ENCODE measurements around the gene CTSA. TPM values are rescaled to one million over a fixed set of nuclear protein-coding genes. Genes with fewer than 3 reads are reported as not detected.

Gene CTSA
- total RNA-seq, 1 experiment from 2014 or later, result 109 TPM

GRCh38 chr20:45897692-45898091 lies 6.6 kb downstream of the CTSA start:
- Histone ChIP-seq H3K4me1 (ENCODE audit: control insufficient read depth in 1 of 2, insufficient read depth in 2 of 2, low read length in 2 of 2) (peaks cover 0 to under 1% of the 10 kb centered on the region in 2 experiments; a peak in 1 of 4 replicates), H3K9me3 (ENCODE audit: control insufficient read depth in 1 of 2, insufficient read depth in 1 of 2, low read depth in 1 of 2, low read length in 2 of 2) (no peaks in the 10 kb centered on the region), H3K4me3 (replicated peaks in 1 of 2; ENCODE audit: low read depth in 1 of 2, low read length in 2 of 2) (no peak overlapping the region), H4K20me1 (ENCODE audit: insufficient read depth) (no peaks in the 10 kb centered on the region), H3K27ac (ENCODE audit: low read depth, low read length) (no peak overlapping the region), H3K9ac (ENCODE audit: low read length) (no peak overlapping the region), H3K79me2 (ENCODE audit: insufficient read depth, low read length) (no peaks in the 10 kb centered on the region), H3K4me2 (ENCODE audit: low read length) (no peak overlapping the region), H3K9me2 (ENCODE audit: insufficient read depth) (no peaks in the 10 kb centered on the region), H2AFZ (ENCODE audit: low read depth, low read length, poor library complexity, severe bottlenecking) (no peak overlapping the region), H3K27me3 (ENCODE audit: insufficient read depth, low read length) (no peaks in the 10 kb centered on the region), H3K36me3 (ENCODE audit: control insufficient read depth in 1 of 2, insufficient read depth in 2 of 2, low read length in 2 of 2) (peaks cover 6 to 18% of the 10 kb centered on the region in 2 experiments; a peak in 3 of 4 replicates)
- ChIA-PET POLR2A (no interaction called here), CTCF (no interaction called here), RAD21 (ENCODE audit: low non-redundant PET in 1 of 2, low total read pairs in 2 of 2, uncharacterized antibody in 2 of 2, unreplicated experiment in 2 of 2) (no interaction called here)
- TF ChIP-seq SP1 (IDR thresholded peaks at IDR 0.05; ENCODE audit: low read depth), result no peak
- TF ChIP-seq EZH2 (IDR thresholded peaks at IDR 0.05), result no peak
- no peak for TF ChIP-seq JUND (IDR thresholded peaks at IDR 0.05)
- no peak for TF ChIP-seq ZNF274 (IDR thresholded peaks at IDR 0.05; ENCODE audit: low read depth, low read length)
- no peak for TF ChIP-seq ZFX (IDR thresholded peaks at IDR 0.05)
- TF ChIP-seq EZH2phosphoT487 (IDR thresholded peaks at IDR 0.05; ENCODE audit: borderline replicate concordance), result no peak
- no peak for TF ChIP-seq TCF7L2 (IDR thresholded peaks at IDR 0.05; ENCODE audit: borderline replicate concordance, extremely low read depth, insufficient read depth, insufficient read length)
- TF ChIP-seq SIN3A (IDR thresholded peaks at IDR 0.05; ENCODE audit: low read depth), result no peak
- no peak for TF ChIP-seq EGR1 (IDR thresholded peaks at IDR 0.05; ENCODE audit: low read depth)
- no peak for TF ChIP-seq RAD21 (IDR thresholded peaks at IDR 0.05; ENCODE audit: low read depth)
- TF ChIP-seq MAX (IDR thresholded peaks at IDR 0.05), result no peak
- TF ChIP-seq POLR2AphosphoS5 (IDR thresholded peaks at IDR 0.05; ENCODE audit: low read depth, low read length), result no peak
- no peak for TF ChIP-seq REST (IDR thresholded peaks at IDR 0.05; ENCODE audit: low read depth)
- no peak for TF ChIP-seq CBX3 (IDR thresholded peaks at IDR 0.05; ENCODE audit: low read depth)
- no peak for TF ChIP-seq ATF3 (IDR thresholded peaks at IDR 0.05)
- TF ChIP-seq SRF (IDR thresholded peaks at IDR 0.05; ENCODE audit: low read depth), result no peak
- TF ChIP-seq POLR2A (IDR thresholded peaks at IDR 0.05; ENCODE audit: borderline replicate concordance, extremely low read depth, insufficient read depth, insufficient read length), result no peak
- no peak for TF ChIP-seq ELF1 (IDR thresholded peaks at IDR 0.05; ENCODE audit: borderline replicate concordance, low read depth)
- TSS peak; percentile 2 for BruUV-seq (replicated peaks)
- intact Hi-C loops (cut with micrococcal nuclease), result no loop called here
- no peak for ATAC-seq
- DNase-seq (ENCODE audit: low read depth, low spot score), result no peak
